WTC11 (cell line): Measurements from ENCODE around the gene DYSF.

ENCODE experiments used
- ATF2 ChIP-seq: sonication (generic); formaldehyde crosslinking; IDR thresholded peaks from 2 replicates; pipeline ENCODE4 v1.8.1; 2022; ENCODE audit warnings: low read depth, missing genetic modification reagents, borderline replicate concordance
- ATF3 ChIP-seq: sonication (generic); formaldehyde crosslinking; conservative IDR thresholded peaks from 2 replicates; pipeline ENCODE4 v1.8.1; 2022; ENCODE audit warnings: mild to moderate bottlenecking, missing genetic modification reagents
- CTCF ChIP-seq: fragments of 200-600 bp; IDR thresholded peaks from 2 replicates; pipeline ENCODE4 v1.8.0; 2022; ENCODE audit warnings: antibody characterized with exemption
- ELF4 ChIP-seq: sonication (generic); formaldehyde crosslinking; IDR thresholded peaks from 2 replicates; pipeline ENCODE4 v1.8.1; 2022; ENCODE audit warnings: low read depth, mild to moderate bottlenecking, moderate library complexity, missing genetic modification reagents
- ESRRA ChIP-seq: sonication (generic); formaldehyde crosslinking; IDR thresholded peaks from 2 replicates; pipeline ENCODE4 v1.8.1; 2022; ENCODE audit warnings: mild to moderate bottlenecking, missing genetic modification reagents, borderline replicate concordance
- FOXJ3 ChIP-seq: sonication (generic); formaldehyde crosslinking; IDR thresholded peaks from 2 replicates; pipeline ENCODE4 v1.9.0; 2021; ENCODE audit warnings: missing genetic modification reagents, mild to moderate bottlenecking, borderline replicate concordance
- FOXP1 ChIP-seq: sonication (generic); formaldehyde crosslinking; IDR thresholded peaks from 2 replicates; pipeline ENCODE4 v1.8.0; 2022; ENCODE audit warnings: missing genetic modification reagents, mild to moderate bottlenecking, moderate library complexity, borderline replicate concordance
- NR1H2 ChIP-seq: sonication (generic); formaldehyde crosslinking; IDR thresholded peaks from 2 replicates; pipeline ENCODE4 v1.9.0; 2021; ENCODE audit warnings: mild to moderate bottlenecking, moderate library complexity, missing genetic modification reagents
- SMAD3 ChIP-seq: sonication (generic); formaldehyde crosslinking; IDR thresholded peaks from 2 replicates; pipeline ENCODE4 v1.8.0; 2022; ENCODE audit warnings: missing genetic modification reagents, mild to moderate bottlenecking, borderline replicate concordance
- SP1 ChIP-seq: sonication (generic); formaldehyde crosslinking; conservative IDR thresholded peaks from 2 replicates; pipeline ENCODE4 v1.8.1; 2022; ENCODE audit warnings: missing genetic modification reagents
- ZBTB21 ChIP-seq: sonication (generic); formaldehyde crosslinking; IDR thresholded peaks from 2 replicates; pipeline ENCODE4 v1.8.1; 2023; ENCODE audit warnings: mild to moderate bottlenecking, missing genetic modification reagents, borderline replicate concordance
- ZNF138 ChIP-seq: sonication (generic); formaldehyde crosslinking; conservative IDR thresholded peaks from 2 replicates; pipeline ENCODE4 v1.8.1; 2022; ENCODE audit warnings: mild to moderate bottlenecking, moderate library complexity, missing genetic modification reagents
- TF ChIP-seq, protein P1 (sequence below): sonication (generic); formaldehyde crosslinking; IDR thresholded peaks from 2 replicates; pipeline ENCODE4 v1.8.0; 2022; ENCODE audit warnings: mild to moderate bottlenecking, missing genetic modification reagents
- TF ChIP-seq, protein P2 (sequence below): sonication (generic); formaldehyde crosslinking; IDR thresholded peaks from 2 replicates; pipeline ENCODE4 v1.8.0; 2022; ENCODE audit warnings: mild to moderate bottlenecking, missing genetic modification reagents

- TF ChIP-seq, protein P1, sequence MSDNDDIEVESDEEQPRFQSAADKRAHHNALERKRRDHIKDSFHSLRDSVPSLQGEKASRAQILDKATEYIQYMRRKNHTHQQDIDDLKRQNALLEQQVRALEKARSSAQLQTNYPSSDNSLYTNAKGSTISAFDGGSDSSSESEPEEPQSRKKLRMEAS (CRISPR knock-in tag): no peak
- no peak for TF ChIP-seq ELF4 (CRISPR knock-in tag)
- no peak for TF ChIP-seq CTCF
- no peak for TF ChIP-seq SMAD3 (CRISPR knock-in tag)
- no peak for TF ChIP-seq ATF3 (CRISPR knock-in tag)
- TF ChIP-seq, protein P2, sequence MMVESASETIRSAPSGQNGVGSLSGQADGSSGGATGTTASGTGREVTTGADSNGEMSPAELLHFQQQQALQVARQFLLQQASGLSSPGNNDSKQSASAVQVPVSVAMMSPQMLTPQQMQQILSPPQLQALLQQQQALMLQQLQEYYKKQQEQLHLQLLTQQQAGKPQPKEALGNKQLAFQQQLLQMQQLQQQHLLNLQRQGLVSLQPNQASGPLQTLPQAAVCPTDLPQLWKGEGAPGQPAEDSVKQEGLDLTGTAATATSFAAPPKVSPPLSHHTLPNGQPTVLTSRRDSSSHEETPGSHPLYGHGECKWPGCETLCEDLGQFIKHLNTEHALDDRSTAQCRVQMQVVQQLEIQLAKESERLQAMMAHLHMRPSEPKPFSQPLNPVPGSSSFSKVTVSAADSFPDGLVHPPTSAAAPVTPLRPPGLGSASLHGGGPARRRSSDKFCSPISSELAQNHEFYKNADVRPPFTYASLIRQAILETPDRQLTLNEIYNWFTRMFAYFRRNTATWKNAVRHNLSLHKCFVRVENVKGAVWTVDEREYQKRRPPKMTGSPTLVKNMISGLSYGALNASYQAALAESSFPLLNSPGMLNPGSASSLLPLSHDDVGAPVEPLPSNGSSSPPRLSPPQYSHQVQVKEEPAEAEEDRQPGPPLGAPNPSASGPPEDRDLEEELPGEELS: no peak
- no peak for TF ChIP-seq NR1H2 (CRISPR knock-in tag)
- TF ChIP-seq ESRRA: no peak
- TF ChIP-seq SP1 (CRISPR knock-in tag): no peak
- TF ChIP-seq ATF2 (CRISPR knock-in tag): no peak
- TF ChIP-seq FOXJ3 (CRISPR knock-in tag): no peak
- TF ChIP-seq FOXP1: no peak
- no peak for TF ChIP-seq ZNF138 (CRISPR knock-in tag)
- no peak for TF ChIP-seq ZBTB21 (CRISPR knock-in tag)
These were observed 52.4 kb downstream of the DYSF start for GRCh38 chr2:71505770-71506140.
